Left hindlimb (tissue), 1 donor: ENCODE measurements around the gene ASAH2B.
"Not testable (repeated sequence)": the region's sequence is repeated elsewhere in the genome, so short reads cannot be mapped to it uniquely, and the experiment has no call there.

Source experiments
- DNase-seq: peaks from one replicate; pipeline ENCODE4 v3.0.0-alpha.2; 2018

ASAH2B gene

DNA sequence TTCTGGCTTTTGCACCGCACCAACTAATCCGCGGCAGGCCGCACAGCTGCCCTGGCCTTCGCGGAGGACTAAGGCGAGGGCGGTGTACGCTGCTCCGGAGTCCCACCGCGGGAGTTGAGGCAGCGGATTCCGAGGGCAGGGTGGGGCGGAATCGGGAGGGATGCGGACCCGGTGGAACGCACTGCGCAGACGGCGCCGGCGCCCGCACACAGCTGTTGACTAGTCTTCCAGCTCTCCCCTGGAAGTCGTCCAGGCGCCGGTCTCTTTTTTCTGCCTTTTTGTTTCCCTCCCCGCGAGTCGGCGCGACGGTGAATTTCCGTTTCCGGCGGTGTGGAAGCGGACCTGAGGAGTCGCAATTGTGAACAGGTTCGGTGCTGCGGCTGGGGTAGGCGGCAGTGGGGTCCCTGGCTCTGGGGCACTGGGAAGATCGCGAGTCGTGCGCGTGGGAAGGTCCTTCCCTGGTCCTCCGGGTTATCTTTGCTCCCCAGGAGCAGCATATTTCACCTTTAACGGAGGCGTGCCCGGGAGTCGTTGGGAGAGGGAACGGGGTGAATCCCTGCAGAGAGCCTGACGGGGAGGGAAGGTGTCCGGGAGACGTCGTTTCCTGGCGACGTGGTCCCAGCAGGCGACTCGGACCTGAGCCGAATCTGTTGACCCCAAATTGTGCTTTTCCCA is at the start of gene ASAH2B:
TSS of gene ASAH2B (plus strand) at position 319 of the 675 bp plus-strand sequence. CDS start 5,195 bp downstream, outside the sequence.
- peak; percentile 89 for DNase-seq

DNA sequence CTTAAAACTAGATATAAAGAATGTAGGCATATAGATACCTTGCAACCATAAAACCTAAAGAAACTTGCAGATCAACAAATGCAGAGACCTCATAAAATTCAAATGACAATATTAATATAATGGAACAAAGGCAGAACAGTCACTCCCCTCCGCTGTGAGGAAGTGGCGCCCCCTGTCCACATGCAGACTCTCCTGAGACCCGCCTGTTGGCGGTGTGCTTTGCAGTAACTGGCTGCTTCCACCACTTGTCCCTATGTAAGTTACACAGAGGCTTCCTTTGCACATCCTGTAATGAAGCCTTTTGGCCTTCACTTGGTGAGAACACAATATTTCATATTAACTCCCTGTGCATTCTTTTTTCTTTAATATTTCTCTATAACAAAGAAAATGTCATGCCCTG is 41.9 kb upstream of the ASAH2B start:
- not testable (repeated sequence) for DNase-seq

DNA sequence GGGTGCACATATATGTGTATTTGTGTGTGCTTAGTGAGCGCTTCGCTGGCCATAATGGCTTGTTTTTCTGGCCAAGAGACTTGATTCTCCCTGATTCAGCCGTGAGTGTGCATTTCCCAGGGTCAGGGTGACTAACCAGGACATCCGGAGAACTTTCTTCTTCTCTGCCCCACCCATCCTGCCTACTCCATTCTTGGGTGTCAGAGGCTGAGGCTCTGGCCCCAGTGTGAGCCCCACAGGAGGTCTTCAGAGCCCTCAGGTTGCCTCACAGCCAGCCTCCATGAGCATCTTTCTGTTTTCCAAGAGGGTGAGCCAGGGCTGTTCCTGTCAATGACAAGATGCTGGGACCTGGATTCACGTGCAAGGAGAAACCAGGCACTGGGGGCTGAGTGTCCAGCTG is 37.8 kb upstream of the ASAH2B start:
- DNase-seq, result not testable (repeated sequence)

DNA sequence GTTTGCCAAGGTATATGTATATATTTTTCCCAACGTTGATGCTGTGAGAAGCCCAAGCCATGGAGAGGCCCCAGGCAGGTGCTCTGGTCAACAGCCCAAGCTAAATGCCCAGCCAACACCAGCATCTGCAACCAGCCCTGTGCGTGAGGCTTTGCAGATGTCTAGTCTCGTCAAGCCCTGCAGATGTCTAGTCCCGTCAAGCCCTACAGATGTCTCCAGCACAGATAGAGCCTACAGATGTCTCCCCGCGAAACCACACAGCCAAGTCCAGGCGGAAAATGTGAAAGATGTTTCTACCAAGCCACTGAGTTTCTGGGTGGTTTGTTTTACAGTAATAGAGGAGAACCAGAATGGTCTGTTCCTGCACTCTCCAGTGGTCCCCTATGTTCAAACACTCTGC is 36.7 kb upstream of the ASAH2B start:
- DNase-seq, result not testable (repeated sequence)

DNA sequence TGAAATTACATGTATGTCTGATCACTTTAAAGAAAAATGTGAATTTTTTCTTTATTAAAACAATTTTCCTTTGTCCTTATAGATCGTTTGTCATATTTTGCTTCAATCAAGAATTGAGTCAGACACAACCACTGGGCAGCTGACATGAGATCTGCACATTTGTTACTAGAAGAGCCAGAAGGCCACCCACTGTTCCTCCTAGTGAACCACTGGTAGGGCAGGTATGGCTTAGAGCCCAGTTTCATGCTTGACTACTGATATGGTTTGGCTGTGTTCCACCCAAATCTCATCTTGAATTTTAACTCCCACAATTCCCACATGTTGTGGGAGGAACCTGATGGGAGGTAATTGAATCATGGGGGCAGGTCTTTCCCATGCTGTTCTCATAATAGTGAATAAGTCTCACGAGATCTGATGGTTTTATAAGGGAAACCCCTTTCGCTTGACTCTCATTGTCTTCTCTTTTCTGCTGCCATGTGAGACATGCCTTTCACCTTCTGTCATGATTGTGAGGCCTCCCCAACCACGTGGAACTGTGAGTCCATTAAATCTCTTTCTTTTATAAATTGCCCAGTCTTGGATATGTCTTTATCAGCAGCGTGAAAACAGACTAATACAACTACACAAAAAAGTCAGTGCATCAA is 35.2 kb upstream of the ASAH2B start:
- DNase-seq, result not testable (repeated sequence)

DNA sequence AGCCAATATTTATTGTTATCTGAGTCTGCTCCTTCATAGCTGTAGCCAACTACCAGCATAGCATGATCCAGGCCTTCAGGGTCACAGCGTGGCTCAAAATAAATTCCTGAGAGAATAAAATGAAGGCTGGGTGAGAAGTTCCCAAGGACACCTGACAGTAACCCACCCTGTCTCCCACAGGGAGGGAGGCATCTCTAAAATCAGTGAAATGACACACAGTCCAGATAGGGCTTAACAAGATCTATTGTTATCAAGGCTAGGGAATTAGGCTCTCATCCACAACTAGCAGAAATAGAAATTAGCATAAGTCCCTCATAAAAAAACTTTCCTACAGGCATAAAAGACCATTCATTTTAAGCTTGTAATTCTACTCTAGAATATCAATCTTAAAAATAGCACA is 33.7 kb upstream of the ASAH2B start:
- DNase-seq, result not testable (repeated sequence)

DNA sequence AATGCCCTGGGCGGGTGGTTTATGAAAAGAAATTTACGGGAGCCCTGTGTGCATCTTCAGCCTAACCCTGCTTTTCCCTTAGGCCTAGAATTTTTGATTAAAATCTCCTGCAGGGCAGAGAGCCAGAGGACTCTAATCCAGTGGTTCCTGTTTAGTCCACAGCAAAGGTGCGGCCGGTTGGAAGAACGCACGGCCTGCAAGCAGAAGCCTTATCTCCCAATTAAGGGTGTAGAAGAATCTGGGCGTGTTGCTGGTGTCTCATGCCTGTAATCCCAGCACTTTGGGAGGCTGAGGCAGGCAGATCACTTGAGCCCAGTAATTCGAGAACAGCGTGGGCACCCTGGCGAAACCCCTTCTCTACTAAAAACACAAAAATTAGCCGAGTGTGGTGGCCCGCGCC is 29.5 kb upstream of the ASAH2B start:
- not testable (repeated sequence) for DNase-seq

DNA sequence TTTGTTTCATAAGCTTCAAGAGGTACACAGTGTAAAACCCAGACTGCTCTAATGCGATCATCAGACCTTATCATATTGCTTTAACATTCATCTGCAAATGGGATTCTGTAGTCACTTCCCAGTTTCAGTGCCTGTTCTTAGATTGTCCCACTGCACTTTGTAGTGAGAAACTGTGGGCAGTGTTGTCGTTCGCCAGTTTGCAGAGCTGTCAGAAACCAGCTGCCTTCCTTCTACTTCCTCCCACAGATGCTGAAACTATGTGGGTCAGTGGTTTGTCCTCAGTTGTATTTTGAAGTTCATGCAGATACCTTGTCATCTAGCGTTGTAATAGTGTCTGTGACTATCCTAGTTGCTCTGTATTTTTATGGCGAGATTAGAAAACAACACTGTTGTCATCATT is 15.9 kb upstream of the ASAH2B start:
- DNase-seq, result not testable (repeated sequence)

DNA sequence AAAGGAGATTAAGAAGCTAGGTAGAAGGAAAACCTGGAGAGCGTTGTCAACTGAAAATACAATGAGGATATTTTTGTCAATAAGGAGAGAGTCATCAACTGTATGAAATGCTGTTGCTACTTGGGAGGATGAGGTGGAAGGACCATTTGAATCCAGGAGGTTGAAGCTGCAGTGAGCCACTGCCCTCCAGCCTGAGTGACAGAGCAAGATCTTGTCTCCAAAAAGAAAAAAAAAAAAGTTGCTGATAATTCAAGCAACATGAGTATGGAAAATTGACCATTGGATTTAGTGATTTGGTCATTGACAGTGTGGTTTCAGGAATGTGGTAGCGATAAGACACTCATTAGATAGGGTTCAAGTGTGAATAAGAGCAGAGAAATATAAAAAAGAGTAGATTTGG is 11.6 kb upstream of the ASAH2B start:
- not testable (repeated sequence) for DNase-seq

DNA sequence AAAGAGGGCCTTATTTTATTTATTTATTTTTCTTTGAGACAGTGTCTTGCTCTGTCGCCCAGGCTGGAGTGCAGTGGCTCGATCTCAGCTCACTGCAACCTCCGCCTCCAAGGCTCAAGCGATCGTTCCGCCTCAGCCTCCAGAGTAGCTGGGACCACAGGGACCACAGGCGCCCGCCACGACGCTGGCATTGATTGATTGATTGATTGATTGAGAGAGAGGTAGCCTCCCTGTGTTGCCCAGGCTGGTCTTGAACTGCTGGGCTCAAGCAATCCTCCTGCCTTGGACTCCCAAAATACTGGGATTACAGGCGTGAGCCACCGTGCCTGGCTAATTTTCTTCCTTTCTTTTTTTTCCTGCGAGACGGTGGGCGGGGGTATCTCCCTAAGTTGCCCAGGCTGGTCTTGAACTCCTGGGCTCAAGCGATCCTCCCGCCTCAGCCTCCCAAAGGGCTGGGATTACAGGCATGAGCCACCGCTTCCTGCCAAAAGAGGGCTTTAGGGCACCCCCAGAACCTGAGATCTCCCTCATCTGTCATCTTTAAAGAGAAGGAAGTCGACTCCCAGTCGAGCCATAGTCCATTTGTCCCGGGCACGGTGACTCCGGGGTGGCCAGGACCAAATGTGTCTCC is 634 bp upstream of the ASAH2B start:
- not testable (repeated sequence) for DNase-seq

DNA sequence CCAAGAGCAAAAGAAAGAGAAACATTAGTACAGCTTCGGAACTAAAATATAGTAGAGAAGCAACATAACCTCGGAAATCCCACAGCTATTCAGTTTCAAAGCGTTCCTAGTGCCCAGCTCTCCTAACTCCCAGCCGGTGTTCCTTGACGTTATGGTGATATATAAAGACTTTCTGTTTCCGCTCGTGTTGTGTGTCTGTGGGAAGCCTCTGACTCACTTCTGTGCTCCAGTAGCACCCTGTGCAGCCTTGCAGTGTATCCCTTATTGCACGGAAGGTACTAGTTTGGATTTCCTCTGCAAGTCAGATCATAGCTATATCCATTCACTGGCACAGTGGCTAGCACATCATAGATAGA is 535 bp downstream of the ASAH2B start:
- no peak for DNase-seq

DNA sequence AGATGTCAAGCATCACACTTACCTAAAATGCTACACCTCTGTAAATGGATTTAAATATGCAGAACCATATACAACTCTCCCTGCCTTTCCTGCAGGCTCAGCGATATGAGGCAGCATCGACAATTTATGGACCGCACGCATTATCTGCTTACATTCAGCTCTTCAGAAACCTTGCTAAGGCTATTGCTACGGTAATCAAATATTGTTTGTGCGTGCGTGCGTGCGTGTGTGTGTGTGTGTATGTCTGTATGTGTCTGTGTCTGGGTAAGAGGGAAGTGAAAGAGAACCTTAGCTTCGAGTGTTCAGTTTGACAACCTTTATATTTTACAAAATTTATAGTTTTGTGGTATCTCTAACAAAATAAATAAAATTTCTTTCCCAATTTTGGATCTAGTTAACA is 3.1 kb downstream of the ASAH2B start:
- not testable (repeated sequence) for DNase-seq

DNA sequence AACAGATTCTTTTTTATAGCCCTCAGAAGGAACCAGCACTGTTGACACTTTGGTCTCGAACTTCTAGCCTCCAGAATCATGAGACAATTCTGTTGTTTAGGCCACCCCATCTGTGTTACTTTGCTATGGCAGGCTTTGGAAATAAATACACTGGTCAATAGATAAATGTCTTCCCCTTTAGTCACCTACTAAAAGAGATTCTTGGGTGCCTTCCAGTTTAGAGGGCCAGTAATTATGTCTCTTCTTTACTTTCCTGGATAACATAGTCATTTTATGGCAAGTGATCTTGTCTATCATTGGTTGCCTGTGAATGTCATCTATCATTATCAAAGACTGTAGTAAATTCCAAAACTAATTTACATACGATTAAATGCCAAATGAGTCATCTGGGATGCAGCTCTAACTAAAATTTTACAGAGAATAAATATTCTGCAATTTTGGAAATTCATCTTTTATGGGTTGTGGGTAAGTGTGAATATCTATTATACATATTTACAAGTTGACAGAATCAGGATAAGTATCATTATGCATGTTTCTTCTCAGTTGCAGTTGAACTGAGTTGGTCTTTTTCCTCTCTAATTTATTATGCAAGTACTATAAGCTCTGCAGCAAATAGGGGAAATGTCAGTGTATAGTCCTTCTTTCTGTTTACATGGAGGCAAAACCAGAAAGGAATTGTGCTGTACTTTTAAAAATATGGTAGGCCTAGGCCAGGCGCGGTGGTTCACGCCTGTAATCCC is 27.2 kb downstream of the ASAH2B start:
- DNase-seq, result not testable (repeated sequence)

DNA sequence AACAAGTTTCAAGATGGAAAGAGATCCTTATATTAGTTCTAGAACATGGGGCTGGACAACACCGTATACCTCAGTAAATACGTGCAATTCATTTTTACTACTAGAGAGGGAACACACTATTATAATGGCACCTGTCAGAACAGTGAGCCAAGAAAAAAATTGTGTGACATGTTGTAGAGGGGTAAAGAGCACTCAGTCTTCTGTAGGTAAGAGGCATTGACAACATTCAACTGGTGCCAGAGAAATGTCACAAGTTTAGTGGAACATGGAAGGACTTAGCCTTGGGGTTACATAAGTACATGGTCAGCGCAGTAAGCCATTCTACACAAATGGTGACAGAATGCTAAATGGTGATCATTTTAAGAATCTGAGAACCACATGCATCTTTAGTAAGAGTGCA is 32.3 kb downstream of the ASAH2B start:
- not testable (repeated sequence) for DNase-seq

DNA sequence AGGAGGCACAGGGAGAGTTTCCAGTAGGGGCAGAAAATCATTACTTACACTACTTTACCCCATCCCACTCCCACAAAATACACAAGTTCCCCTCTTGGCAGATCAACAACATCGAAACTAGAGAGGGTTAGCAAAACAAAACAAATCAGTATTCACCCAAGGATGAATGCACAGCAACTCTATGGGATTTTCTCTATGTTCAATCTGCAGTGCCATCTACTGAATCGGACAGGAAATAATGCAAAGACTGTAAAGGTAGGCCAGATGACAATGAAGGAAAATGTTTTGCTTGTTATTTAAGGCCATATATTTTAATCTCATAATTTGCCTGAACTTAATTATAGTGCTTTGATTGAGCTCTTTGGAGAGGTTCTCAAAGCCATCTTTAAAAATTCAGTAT is 35.1 kb downstream of the ASAH2B start:
- not testable (repeated sequence) for DNase-seq

DNA sequence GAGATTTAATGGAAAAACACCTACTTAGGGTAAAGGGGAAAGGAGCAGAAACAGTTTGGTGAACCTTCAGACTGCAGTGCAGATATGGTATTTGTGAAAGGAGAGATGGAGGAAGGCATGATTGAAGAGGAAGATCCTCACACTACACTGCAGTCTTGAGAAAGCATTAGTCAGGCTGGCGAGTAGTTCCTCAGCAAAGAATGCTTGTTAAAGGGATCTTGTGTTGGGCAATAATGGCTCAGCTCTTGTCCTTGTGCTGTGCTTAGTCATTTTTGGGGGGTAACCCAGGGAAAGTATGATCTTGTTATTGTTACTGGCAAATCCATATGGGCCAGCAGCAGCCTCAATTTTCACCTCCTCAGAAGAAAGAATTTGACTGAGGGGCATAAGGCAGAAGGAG is 40.3 kb downstream of the ASAH2B start:
- DNase-seq, result not testable (repeated sequence)

DNA sequence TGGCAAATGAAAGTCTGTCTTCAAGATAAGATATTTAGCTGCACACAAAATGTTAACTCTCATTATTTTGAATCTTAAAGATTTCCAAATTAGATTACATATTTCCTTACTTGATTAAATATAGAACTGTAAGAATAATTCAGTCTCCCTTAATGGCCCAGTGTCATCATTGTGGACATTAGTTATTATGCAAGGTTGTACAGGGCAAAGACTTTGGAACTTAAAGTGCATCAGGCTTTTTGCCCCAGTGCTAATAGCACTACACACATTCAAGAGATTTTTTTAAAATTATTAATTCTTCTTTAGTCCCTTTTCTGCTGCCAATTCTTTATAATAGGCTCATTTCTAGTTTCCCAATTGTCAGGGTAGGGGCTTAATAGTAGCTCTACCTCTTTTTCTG is 42.3 kb downstream of the ASAH2B start:
- DNase-seq, result not testable (repeated sequence)

DNA sequence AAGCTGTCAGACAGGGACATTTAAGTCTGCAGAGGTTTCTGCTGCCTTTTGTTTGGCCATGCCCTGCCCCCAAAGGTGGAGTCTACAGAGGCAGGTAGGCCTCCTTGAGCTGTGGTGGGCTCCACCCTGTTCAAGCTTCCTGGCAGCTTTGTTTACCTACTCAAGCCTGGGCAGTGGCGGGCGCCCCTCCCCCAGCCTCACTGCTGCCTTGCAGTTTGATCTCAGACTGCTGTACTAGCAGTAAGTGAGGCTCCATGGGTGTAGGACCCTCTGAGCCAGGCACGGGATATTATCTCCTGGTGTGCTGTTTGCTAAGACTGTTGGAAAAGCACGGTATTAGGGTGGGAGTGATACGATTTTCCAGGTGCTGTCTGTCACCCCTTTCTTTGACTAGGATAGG is 48.2 kb downstream of the ASAH2B start:
- not testable (repeated sequence) for DNase-seq

DNA sequence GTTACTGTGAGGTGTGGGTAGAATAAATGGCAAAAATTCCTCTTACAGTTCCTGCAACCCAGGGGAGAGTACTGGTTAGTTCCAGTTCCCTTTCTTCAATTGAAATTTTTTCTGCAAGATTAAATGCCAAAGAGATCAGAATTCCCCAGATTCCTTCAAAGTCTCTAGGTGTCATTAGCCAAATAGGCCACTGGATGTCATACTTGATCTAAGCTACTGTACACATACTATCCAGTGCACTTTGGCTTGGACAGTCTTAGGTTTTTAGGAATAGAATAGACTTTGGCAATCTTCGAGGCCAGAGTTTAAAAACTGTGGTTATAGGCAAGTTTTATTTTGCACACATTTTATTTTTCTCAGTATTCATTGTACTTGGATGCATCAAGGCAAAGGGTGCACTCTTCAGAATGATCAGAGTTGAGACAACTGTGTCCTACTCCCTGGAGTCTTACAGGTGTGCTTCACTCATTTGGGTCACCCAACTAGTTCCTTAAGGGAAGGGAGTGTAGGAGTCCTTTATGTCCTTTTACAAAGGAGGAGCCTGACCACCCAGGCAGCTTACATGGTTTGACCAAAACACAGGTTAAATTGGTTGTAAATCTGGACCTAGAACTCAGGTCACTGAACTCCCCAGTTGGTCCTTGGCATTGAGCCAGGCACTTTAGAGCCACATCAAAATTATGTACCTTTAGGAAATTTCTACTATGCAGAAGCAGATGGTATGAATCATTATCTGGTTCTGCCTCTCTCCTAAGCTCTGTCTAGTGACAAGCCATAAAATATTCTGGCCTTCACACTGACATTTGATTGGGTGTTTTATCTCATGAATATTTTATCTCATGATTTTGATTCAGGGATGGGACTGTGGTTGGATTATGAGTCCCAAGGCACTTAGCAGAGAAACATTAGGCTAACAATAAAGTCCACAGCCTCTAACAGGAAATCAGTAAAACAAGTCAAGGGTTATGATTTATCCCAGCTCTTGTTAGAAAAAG is 49.5 kb downstream of the ASAH2B start:
- DNase-seq, result no peak

DNA sequence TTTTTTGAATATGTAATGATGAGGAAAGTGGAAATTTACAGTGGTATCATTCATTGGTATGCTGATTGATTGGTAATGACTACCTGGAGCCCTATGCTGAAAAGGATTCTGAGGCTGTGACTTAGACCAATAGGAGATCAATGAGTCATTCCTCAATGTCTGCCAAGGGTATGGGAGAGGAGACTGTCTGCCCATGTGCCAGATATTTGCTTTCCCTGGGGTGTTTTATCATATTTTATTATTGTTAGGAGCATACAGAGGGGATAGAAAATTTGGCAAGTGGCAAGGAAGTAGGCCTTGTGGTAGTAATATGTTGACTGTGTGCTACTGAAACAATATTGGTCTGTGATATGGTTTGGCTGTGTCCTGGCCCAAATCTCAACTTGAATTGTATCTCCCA is 54.8 kb downstream of the ASAH2B start:
- DNase-seq, result no peak

DNA sequence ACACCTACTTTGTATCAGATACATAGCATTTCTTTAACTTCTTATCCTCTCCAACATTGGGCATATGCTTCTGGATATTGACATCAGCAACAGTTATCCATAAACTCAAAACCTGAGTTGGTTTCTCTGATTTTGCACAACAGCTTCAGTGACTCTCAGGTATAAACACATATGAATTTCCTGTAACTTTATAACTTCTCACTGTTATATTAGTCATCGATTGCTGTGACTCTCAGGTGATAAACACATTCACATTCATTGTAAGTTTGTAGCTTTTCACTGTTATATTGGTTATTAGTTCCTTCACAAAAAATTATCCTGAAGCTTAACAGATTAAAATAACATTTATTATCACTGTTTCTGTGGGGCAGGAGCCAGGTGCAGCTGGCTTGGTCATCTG is 57.0 kb downstream of the ASAH2B start:
- no peak for DNase-seq

DNA sequence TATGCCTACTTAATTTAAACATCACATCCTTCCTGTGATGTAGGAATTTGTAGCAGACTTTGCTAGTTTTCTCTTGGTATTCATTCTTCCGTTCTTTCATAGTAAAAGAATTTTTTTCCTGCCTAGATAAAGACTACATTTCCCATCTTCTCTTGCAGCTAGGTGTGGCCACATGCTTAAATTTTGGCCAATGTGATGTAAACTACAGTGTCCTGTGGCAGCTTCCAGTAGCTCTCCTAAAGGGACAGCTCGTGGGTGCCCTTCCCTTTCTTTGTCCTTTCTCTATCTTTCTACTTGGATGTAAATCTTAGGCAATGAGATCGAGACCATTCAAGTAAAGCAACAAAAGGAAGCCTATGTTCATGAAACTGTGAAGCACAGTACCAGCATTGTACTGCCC is 58.6 kb downstream of the ASAH2B start:
- DNase-seq, result no peak
